GF-D8 (cell line): ENCODE measurements around the gene FAM186B.

ENCODE experiments used
- DNase-seq: peaks from one replicate; lab custom pipeline; 2025; lab: John Stamatoyannopoulos, UW

FAM186B gene

GRCh38 chr12:49609059-49609874 lies 3.8 kb upstream of the FAM186B start:
- DNase-seq = no peak

GRCh38 chr12:49604856-49605255 lies 583 bp downstream of the FAM186B start:
- DNase-seq = no peak

DNA sequence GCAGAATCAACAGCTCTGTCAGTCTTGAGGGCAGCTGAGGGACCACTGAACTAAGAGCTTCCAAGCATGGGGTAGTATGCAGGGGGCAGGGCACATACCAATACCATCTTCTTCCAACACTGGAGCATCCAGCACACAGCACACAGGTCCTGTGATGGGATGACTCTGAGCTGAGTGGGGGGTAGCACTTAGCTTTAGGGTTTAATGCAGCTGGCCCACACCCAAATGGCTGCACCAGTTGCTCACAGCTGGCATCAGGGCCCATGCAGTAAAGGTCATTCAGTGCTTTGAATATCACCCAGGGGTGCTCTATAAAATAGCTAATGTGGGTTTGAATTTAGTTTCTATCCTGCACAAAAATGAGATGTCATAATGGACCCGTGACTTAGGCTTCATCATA lies 1.7 kb downstream of the FAM186B start:
- no peak for DNase-seq

- DNase-seq = no peak
Observed at GRCh38 chr12:49599961-49600360, 5.5 kb downstream of the FAM186B start.

DNA sequence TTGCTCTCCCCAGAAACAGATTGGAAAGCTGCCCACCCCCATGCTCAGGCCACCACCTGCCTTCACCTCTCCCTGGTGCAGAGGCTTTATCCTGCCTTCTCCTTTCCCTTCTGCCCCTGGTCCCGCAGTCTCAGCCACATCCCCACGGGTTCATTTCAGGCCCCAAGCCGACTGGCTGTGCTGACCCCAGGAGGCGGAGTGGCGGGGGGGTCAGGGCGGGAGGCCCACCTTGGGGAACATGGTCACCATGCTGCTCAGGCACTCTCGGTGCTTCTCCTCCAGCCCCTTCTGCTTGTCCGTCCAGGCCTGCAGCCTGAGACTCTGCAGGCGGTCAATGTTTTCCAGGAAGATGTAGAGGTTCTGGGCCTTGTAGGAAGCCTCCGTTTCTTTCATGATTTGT lies 6.9 kb downstream of the FAM186B start:
- no peak for DNase-seq

DNA sequence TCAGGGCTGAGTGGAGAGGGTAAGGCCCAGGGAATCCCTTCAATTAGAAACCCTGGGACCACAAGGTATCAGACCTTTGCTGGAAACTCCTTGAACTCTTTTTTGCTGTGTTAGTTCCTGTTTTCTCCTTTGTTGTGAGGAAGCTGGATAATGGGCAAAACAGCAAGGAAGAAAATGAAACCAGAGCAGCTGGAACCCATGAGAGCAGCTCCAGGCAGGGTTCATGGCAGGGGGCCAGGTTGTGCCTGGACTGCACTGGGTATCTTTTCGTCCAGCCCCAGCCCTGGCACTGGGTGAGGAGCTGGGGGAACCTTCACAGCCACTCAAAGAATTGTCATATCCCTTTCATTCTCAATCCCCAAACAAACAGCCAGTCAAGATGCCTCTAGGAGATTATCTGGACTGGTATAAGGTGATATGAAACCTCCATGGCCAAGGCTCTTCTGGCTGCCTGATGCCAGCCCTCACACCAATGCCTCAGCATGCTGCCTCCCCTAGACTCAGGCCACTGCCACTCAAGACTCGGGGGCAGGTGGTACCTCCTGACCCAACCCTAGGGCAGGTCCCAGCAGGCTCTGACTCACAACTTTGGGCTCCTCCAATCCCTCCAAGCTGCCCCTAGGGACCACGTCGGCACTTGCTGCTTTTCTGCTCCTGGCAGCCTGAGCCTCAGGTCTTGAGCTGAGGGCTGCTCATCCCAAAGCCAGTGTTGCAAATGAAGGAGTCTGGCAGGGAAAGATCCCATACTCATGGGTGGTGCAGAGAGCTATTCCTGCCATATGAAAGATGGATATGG lies 16.5 kb downstream of the FAM186B start:
- no peak for DNase-seq

GRCh38 chr12:49588281-49588680 lies 17.2 kb downstream of the FAM186B start:
- no peak for DNase-seq

DNA sequence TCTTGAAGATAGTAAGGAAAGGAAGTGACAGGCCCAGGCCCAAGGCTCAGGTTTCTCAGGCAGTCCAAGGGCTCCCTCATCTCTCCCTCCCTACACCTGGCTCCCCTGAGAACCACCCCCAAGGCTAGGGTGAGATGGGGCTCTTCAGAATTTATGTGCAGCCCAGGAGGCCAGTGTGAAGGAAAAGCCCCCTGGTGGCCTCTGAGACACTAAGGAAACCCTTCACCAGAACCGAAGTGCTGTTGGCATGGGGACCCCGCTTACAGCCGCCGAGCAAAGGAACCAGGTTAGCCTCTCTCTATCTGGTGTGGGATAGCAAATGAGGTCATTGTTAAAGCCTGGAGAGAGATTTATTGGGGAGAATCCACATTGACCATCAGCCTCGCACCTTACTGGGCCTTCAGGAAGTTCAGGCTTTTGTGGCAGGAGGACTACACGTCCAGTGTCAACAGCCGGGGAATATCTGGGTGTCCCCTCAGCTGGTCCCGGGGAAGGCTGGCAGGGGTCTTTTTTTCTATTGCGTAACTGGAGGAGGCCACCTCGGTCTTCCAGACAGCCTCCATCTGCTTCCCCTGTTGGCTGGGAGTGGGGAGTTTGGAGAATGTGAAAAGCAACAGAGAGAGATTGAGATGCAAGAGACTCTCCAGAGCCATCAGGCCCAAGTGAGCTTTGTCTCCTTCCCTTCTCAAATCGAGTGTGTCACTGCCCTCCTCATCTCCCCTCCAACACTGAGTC lies 18.1 kb downstream of the FAM186B start:
- DNase-seq = no peak

DNA sequence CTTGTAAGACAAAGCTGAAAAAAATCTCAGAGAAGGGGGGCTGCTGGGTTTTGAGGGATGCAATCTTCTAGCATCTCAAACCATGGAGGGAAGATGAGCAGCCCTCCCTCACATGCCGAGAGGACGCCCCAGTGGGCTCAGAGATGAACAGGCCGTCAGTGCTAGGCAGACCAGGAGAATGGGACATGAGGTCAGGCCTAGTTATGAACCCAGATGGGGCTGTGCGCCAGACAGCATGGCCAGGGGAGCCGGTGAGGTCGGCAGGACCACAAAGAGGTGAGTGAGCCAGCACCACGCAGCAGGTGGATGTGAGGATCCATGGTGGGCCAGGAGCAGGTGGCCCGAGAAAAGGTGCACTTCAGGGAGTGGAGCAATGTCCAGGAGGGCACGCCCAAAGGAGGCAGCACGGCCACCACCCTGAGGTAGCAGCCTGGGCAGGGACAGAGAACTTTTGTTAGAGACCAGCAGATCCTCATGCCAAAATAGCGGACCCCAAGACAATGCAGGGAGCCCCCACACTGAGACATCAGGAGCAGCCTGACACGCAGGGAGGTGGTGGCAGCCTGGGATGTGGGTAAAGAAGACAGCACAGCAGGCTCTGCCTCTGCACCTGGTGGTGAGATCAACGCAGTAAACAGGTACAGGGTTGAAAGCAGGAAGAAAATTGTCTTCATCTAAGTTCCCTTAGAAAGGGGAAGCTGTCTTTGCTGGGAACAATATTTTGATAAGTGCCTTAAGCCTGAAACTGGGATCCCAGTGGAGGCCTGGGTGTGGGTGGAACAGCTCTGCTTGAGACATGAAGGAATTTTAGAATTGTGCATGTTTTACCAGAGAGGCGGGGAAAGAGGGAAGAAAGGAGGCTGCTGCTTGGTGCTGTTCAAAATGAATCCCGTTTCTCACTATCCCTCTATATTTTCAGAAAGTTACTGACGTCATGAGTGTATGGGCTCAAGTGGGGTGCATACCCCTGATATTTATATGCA lies 19.7 kb downstream of the FAM186B start:
- no peak for DNase-seq

DNA sequence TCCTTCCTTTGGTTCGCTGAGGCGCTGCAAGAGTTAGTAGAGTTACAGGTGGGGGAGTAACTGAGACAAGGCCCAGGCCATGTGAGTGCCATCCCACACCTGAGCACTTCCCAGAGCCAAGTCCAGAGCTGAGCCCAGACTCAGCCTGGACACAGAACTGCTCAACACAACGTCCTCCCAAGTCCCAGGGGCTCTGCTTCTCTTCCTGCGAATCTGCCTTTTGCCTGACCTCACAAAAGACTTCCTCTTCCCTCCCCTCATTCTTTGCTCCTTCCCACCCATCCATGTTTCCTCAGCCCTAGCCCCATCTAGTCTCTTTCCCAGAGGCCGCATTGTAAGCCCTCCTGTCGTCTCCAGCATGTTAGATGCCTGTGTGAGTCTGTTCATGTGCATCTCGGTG lies 20.8 kb downstream of the FAM186B start:
- no peak for DNase-seq

DNA sequence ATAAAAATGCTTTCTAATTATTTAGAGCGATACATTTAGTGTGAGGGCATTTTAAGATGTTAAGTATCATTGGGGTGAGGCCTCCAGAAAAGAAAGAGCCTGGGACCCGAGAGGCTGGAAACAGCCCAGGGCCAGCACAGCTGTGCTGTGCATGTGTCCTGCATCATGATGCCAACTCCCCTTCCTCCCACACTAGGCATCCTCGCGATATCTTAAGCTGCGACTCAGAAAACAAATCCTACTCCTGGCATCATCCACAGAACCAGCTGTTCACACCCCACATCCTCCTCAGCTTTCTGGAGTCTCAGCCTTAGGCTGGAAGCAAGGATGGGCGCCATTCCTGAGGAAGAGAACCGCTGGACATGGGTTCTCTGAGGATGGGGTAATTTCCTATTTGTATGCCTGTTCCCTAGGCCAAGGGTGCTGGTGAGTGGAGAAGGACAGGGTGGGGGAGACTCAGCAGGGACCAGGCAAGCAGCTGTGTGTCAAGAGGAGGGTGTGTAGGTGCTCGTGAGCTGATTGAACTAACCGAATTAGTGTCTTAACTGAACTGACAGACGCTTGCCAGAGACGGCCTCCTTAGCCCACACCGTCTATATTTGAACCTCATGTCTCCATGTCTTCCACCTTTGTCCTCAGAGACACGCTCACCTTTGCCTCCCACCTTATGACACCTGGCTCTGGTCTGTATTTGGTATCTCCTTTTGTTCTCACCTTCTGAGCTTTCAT lies 21.9 kb downstream of the FAM186B start:
- no peak for DNase-seq

- DNase-seq = no peak
Observed at GRCh38 chr12:49582850-49583249, 22.6 kb downstream of the FAM186B start.

DNA sequence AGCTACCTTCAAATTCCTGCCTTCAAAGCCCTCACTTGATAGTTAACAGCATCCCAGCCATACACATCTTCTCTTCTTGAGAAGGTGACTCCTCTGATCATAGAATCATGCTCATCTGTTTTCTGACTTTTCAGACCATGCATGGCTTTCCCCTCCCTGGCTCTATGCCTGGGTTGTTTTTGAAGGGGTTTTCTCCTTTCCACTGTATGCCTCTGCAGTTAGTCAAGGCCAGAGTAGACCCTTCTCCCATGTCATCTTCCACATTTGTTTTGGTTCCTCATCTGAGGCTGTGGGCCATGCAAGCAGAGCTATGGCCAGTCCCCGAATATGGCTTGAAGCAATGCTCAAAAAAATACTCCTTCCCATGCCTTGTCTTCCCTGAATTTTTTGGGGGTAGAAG lies 23.2 kb downstream of the FAM186B start:
- no peak for DNase-seq

DNA sequence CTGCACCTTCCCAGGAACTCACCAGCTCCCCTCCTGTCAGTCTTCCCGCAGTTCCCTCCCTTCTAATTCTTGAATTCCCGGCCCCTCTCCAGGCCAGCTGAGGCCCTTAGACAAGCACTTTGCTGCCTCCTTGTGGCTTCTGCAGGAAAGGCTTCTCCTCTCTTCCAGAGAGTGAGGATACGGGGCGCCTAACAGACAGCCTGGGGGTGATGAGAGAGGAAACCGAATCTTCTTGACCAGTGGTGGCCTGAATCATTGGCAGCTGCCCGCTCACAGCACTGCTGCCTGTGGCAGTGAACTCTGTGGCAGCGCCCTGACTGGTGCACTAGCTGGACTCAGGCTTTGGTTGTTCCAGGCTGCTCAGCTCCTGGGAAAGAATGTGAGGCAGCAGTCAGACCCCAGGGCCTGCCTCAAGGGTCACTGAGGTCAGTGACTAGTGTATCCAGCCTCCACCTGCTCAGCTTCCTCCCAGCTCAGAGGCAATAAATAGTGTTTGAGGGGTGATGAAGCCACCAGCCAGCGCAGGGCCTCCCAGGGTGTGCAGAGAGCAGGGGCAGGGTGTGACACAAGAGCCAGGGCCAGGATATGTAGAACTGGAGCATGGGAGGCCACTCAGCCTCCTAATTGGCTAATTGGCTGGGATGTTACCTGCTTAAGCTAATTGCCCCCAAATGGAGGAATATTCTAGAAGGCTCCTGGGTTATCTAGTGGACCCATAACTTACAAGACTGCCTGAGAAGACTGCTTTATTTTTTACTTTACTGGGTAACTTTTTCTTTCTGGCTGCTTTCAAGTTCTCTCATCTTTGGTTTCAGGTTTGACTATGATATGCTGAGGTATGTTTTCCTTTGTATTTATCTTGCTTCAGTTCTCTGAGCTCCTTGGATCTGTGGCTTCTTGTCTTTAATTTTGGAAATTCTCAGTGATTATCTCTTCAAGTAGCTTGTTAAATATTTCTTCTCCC lies 24.6 kb downstream of the FAM186B start:
- no peak for DNase-seq

GRCh38 chr12:49578471-49579112 lies 26.8 kb downstream of the FAM186B start:
- no peak for DNase-seq

- no peak for DNase-seq
Observed at GRCh38 chr12:49577589-49578315, 27.7 kb downstream of the FAM186B start.

DNA sequence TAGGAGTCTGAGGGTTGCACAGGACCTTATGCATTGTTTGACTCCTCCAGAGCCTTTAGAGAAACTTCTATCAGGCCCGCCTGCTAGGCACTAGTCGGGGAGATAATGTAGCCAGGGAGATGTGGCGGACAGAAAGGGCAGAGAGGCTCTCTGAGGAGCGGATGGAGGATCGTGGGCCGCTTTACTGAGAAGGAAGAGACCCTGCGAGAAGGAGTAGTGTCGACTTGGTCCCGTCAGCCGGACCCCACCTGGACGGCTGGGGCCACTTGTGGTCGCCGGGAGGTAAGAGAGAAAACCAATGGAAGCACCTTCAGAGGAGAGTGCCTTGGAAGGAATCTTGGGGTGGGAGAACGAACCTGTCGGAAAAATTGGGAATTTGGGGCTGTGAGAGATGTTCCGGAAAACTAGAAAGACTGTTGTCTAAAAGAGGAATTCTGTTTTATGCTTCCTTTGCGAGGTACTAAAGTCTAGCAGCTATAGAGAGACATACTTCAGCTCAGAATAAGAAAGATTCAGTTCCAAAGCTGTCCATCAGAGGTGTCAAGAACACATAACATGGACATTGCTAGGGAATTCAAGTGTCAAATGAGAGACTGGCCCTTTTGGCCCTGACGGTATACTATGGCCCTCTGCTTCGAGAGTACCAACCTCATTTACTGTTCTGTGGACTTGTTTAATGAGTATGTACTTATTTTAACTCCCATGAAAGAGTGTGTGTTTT lies 36.8 kb downstream of the FAM186B start:
- no peak for DNase-seq
